Psoas muscle (tissue), 8 donors: ENCODE measurements around the gene CTBP2. TPM values are rescaled to one million over a fixed set of nuclear protein-coding genes. Genes with fewer than 3 reads are reported as not detected.
A peak's percentile ranks its signal among the peaks of the same experiment; 100 is the strongest.

ENCODE experiments used
- ATAC-seq, 4 donors: fragments of 200-7000 bp; cut with Tn5 transposase; one replicate each; pipeline ENCODE4 v1.9.1; 2020; ENCODE audit warnings: moderate library complexity in 3 of 4, mild to moderate bottlenecking in 2 of 4
- DNase-seq, 2 donors: peaks; one replicate each; pipeline ENCODE4 v3.0.0-alpha.2; 2020
- H3K27ac ChIP-seq: fragments of 200-600 bp; one replicate; pipeline ENCODE4 v1.8.0; 2022
- H3K27me3 ChIP-seq, 3 donors: fragments of 200-600 bp in 1 of 3; one replicate each; pipeline versions ENCODE4 v1.6.1 to v1.8.0; 2013 to 2022; ENCODE audit warnings: low read length in 2 of 3, mild to moderate bottlenecking in 2 of 3, moderate library complexity in 1 of 3; ENCODE audit not compliant: insufficient read depth in 3 of 3
- H3K36me3 ChIP-seq, 2 donors: fragments of 200-600 bp in 1 of 2; one replicate each; pipeline versions ENCODE4 v1.6.1 to v1.8.0; 2013 to 2022; ENCODE audit warnings: low read depth in 1 of 2, mild to moderate bottlenecking in 1 of 2, moderate library complexity in 1 of 2; ENCODE audit not compliant: insufficient read depth in 1 of 2
- H3K4me1 ChIP-seq: fragments of 200-600 bp; one replicate; pipeline ENCODE4 v1.8.0; 2022
- H3K4me3 ChIP-seq: fragments of 200-600 bp; one replicate; pipeline ENCODE4 v1.8.0; 2022; ENCODE audit warnings: mild to moderate bottlenecking
- H3K9me3 ChIP-seq: fragments of 200-600 bp; one replicate; pipeline ENCODE4 v1.8.0; 2022
- CTCF ChIP-seq: fragments of 200-600 bp; IDR thresholded peaks from one replicate; pipeline ENCODE4 v1.8.0; 2022; ENCODE audit warnings: antibody characterized with exemption
- WGBS, 3 donors: extraction: QIAGEN DNeasy Blood & Tissue Kit; methylation state at CpG; one replicate each; pipeline versions ENCODE4 v1.1.6 to v1.1.7; 2013; 5-methylcytosine and 5-hydroxymethylcytosine counted together
- intact Hi-C, 2 donors: fragments of 100-400 bp; cut with DNase I; formaldehyde crosslinking; loops; one replicate each; pipeline versions ENCODE4 v1.11.0 to v1.14.2; 2022
- polyA plus RNA-seq, 3 donors: library from polyadenylated mRNA; stranded (reverse); fragments of 200-250 nt; gene quantifications; one replicate each; pipeline ENCODE4 v1.2.3, GENCODE V29; 2013
- total RNA-seq, 4 donors: library from RNA; stranded (reverse); fragmentation: NEBNext Ultra II Directional in 2 of 4; extraction: Animal tissue kit (Norgen Biotek cat#: 25700) in 2 of 4; gene quantifications; one replicate each; pipeline versions ENCODE4 v1.2.1 to v1.2.4, GENCODE V29; 2021 to 2023
- donor health status: healthy with polysubstance abuse.
- donor health status: DM: no; HTN: no; CAD: no; lungs with moderate emphysema.
- donor health status: Bipolar disorder and iron deficiency.
- donor health status: healthy.
- donor health status: DM: yes; HTN: yes; CAD: no.
- donor health status: DM: no; HTN: no; CAD: no.
- donor health status: DM: no; HTN: no; CAD: no.
- donor health status: DM: yes; HTN: yes; CAD: no.

CTBP2 gene
- total and polyA plus RNA-seq, 7 donors: 14.7 to 49.8 (median 33.0) TPM

GRCh38 chr10:125016611-125017202, 143.7 kb downstream of the CTBP2 start:
- 5 to 7% (median 7%) methylated on average over 14 of the region's 14 CpGs for WGBS, 3 donors
- H3K27ac ChIP-seq: peak overlapping the region; percentile 85
- H3K36me3 ChIP-seq: no peaks in the 10 kb centered on the region
- TF ChIP-seq CTCF: no peak
- H3K9me3 ChIP-seq: no peaks in the 10 kb centered on the region
- H3K27me3 ChIP-seq: no peaks in the 10 kb centered on the region
- ATAC-seq: peak; percentile 38 to 69 (median 56)
- DNase-seq: peak; percentile 70 to 89
- no peak overlapping the region for H3K4me3 ChIP-seq
- H3K4me1 ChIP-seq: peaks cover 92% of the 10 kb centered on the region
- intact Hi-C loops: no loop called here

GRCh38 chr10:125016123-125016522, 144.2 kb downstream of the CTBP2 start:
- H3K9me3 ChIP-seq: no peaks in the 10 kb centered on the region
- H3K4me1 ChIP-seq: peaks cover 94% of the 10 kb centered on the region
- TF ChIP-seq CTCF: no peak
- intact Hi-C loops: no loop called here
- WGBS, 3 donors: 16 to 19% (median 16%) methylated on average over 10 of the region's 10 CpGs
- peak overlapping the region; percentile 85 for H3K27ac ChIP-seq
- no peaks in the 10 kb centered on the region for H3K36me3 ChIP-seq
- ATAC-seq (peak; percentile 29 to 72 (median 60)), DNase-seq (peak; percentile 75 to 93)
- H3K27me3 ChIP-seq: no peaks in the 10 kb centered on the region
- peak overlapping the region; percentile 2 for H3K4me3 ChIP-seq

- Histone ChIP-seq H3K4me1 (peaks cover 93% of the 10 kb centered on the region), H3K9me3 (no peaks in the 10 kb centered on the region), H3K36me3 (no peaks in the 10 kb centered on the region), H3K27me3 (no peaks in the 10 kb centered on the region), H3K27ac (peak overlapping the region; percentile 85), H3K4me3 (peak overlapping the region; percentile 2)
- peak in 1 of 2 donors; percentile 76 for DNase-seq
- WGBS, 3 donors: 30 to 47% (median 31%) methylated on average over 23 of the region's 23 CpGs
- no peak for ATAC-seq
- TF ChIP-seq CTCF: no peak
- intact Hi-C loops: no loop called here
Measured at GRCh38 chr10:125015356-125015944, 144.9 kb downstream of the CTBP2 start.

- Histone ChIP-seq H3K9me3 (no peaks in the 10 kb centered on the region), H3K4me1 (peaks cover 93% of the 10 kb centered on the region)
- TF ChIP-seq CTCF: no peak
Measured at GRCh38 chr10:125014836-125015355, 145.5 kb downstream of the CTBP2 start.

More at GRCh38 chr10:125014836-125015355, 145.5 kb downstream of the CTBP2 start:
- H3K27me3 ChIP-seq: no peaks in the 10 kb centered on the region
- 71 to 77% (median 72%) methylated on average over 19 of the region's 19 CpGs for WGBS, 3 donors
- no peaks in the 10 kb centered on the region for H3K36me3 ChIP-seq
- H3K4me3 ChIP-seq: no peak overlapping the region
- intact Hi-C loops: loop anchor here in 1 of 2 donors (5.0 kb wide), 1 partner anchor 47 kb away; no protein-coding TSS in a partner anchor
- ATAC-seq (no peak), DNase-seq (peak in 1 of 2 donors; percentile 49)
- peak overlapping the region; percentile 85 for H3K27ac ChIP-seq
